22Rv1 (cell line): Measurements from ENCODE around the gene ENTR1.

Source experiments
- CTCF ChIP-seq: fragments of 450-650 bp; IDR thresholded peaks from 2 replicates; pipeline ENCODE4 v1.5.1; 2017; ENCODE audit warnings: mild to moderate bottlenecking
- ZFX ChIP-seq: fragments of 450-650 bp; IDR thresholded peaks from 2 replicates; pipeline ENCODE4 v1.6.1; 2017; ENCODE audit warnings: antibody characterized with exemption, borderline replicate concordance

- TF ChIP-seq CTCF (no peak), ZFX (no peak)
Observed at GRCh38 chr9:136454026-136454796, 43.8 kb upstream of the ENTR1 start.
